Left ventricle myocardium inferior (tissue), 1 donor: Measurements from ENCODE around the gene FAM76A. TPM values are rescaled to one million over a fixed set of nuclear protein-coding genes. Genes with fewer than 3 reads are reported as not detected.
"Not testable (repeated sequence)": the region's sequence is repeated elsewhere in the genome, so short reads cannot be mapped to it uniquely, and the experiment has no call there.

Experiments used
- DNase-seq: peaks from one replicate; pipeline ENCODE4 v3.0.0-alpha.2; 2020
- H3K27ac ChIP-seq: fragments of 200-600 bp; replicated peaks from 2 replicates; pipeline ENCODE4 v1.8.0; 2021
- H3K27me3 ChIP-seq: fragments of 200-600 bp; 2 replicates; pipeline ENCODE4 v1.8.0; 2021; ENCODE audit warnings: low read depth
- H3K36me3 ChIP-seq: fragments of 200-600 bp; 2 replicates; pipeline ENCODE4 v1.8.0; 2021
- H3K4me1 ChIP-seq: fragments of 200-600 bp; 2 replicates; pipeline ENCODE4 v1.8.0; 2021
- H3K4me3 ChIP-seq: fragments of 200-600 bp; 2 replicates; pipeline ENCODE4 v1.8.0; 2021; ENCODE audit warnings: mild to moderate bottlenecking, moderate library complexity
- H3K9me3 ChIP-seq: fragments of 200-600 bp; replicated peaks from 2 replicates; pipeline ENCODE4 v1.8.0; 2021
- CTCF ChIP-seq: fragments of 200-600 bp; IDR thresholded peaks from 2 replicates; pipeline ENCODE4 v1.8.0; 2021; ENCODE audit warnings: antibody characterized with exemption, mild to moderate bottlenecking, borderline replicate concordance
- intact Hi-C: fragments of 100-400 bp; cut with micrococcal nuclease; formaldehyde crosslinking; loops from one replicate; pipeline ENCODE4 v1.11.0; 2022
- total RNA-seq: library from RNA; stranded (reverse); fragmentation: NEBNext Ultra II Directional; extraction: Animal tissue kit (Norgen Biotek cat#: 25700); gene quantifications from one replicate; pipeline ENCODE4 v1.2.1, GENCODE V29; 2021
- donor health status: DM: no; HTN: yes; CAD: no; lungs with severe emphysema.

The FAM76A gene
- total RNA-seq, 1 donor from 2014 or later: 9.9 TPM

DNA sequence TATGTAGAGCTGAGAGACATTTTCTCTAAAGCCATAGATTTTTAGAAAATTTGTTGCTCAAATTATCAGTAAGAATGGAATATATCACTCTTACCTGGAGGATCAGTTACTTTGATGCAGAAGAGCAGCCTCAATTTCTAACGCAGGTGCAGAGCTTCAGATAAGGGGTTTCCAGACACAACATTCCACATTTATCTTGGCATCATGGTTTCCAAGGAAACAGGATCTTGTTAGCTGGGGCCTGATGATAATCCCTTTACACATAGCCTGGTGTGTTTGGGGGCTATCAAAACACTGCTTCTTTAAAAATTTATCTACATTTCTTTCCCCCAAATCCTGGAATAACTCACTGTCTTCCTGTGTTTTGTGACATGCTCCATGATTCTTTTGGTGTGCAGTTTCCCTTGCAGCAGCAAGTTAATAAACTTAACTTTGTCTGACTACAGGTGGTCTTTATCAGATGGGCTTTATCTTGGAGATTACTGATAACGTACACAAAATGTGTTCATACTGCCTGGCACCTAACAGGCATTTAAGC lies 44.6 kb downstream of the FAM76A start:
- intact Hi-C loops: no loop called here
- no peaks in the 10 kb centered on the region for H3K36me3 ChIP-seq
- peaks cover 33% of the 10 kb centered on the region for H3K4me1 ChIP-seq
- no peak overlapping the region for H3K4me3 ChIP-seq
- TF ChIP-seq CTCF: no peak
- no peaks in the 10 kb centered on the region for H3K27me3 ChIP-seq
- no peaks in the 10 kb centered on the region for H3K9me3 ChIP-seq
- no peak for DNase-seq
- no peak overlapping the region for H3K27ac ChIP-seq

GRCh38 chr1:27772036-27772931 lies 46.5 kb downstream of the FAM76A start:
- H3K36me3 ChIP-seq: no peaks in the 10 kb centered on the region
- peak overlapping the region; percentile 94 for H3K27ac ChIP-seq
- no peaks in the 10 kb centered on the region for H3K9me3 ChIP-seq
- peaks cover 42% of the 10 kb centered on the region for H3K4me1 ChIP-seq
- intact Hi-C loops: no loop called here
- H3K4me3 ChIP-seq: peak overlapping the region; percentile 90
- no peak for TF ChIP-seq CTCF
- no peak for DNase-seq
- H3K27me3 ChIP-seq: no peaks in the 10 kb centered on the region

- DNase-seq: peak; percentile 98
- Histone ChIP-seq H3K36me3 (no peaks in the 10 kb centered on the region), H3K27me3 (no peaks in the 10 kb centered on the region), H3K27ac (peak within 1 kb of the TSS; percentile 94), H3K9me3 (no peaks in the 10 kb centered on the region), H3K4me1 (peaks cover 49% of the 10 kb centered on the region), H3K4me3 (peak within 1 kb of the TSS; percentile 90)
- intact Hi-C loops: no loop called here
- no peak for TF ChIP-seq CTCF
Measured at GRCh38 chr1:27772932-27773825, 47.4 kb downstream of the FAM76A start, which contains the start of gene STX12. Gene STX12 (plus strand): TSS chr1:27773219. CDS start chr1:27773308, 89 bp downstream.

DNA sequence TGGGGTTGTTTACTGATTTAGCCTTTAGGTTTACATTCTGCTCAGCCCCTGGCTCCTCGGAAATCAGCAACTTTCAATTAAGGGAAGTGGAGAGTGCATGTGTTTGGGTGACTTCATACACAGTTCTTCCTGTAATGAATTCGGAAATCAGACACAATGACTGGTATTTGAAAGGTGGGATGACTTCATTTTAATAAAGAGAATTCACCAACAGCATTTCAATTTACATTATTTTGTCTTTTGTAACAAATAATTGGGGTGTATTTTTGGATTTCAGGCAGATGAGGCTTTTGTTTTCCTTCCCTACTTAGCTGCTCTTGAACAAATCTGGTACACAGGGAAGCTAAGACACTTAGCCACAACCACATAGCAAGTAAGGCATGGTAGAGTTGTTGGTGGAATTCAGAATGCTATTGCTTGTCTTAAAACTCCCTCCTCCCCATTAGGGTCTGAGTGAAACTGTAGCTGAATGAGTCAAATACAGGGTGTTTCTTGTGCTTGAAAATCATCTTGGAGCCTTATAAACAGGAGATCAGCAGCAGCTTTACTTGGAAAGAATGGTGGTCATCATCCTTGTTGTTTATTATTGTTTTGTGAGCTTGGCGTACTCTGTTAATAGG lies 48.2 kb downstream of the FAM76A start:
- intact Hi-C loops: no loop called here
- Histone ChIP-seq H3K4me1 (peaks cover 51% of the 10 kb centered on the region), H3K9me3 (no peaks in the 10 kb centered on the region), H3K27ac (peak overlapping the region; percentile 94), H3K27me3 (no peaks in the 10 kb centered on the region), H3K4me3 (peak overlapping the region; percentile 90), H3K36me3 (no peaks in the 10 kb centered on the region)
- TF ChIP-seq CTCF: no peak
- DNase-seq: no peak

- Histone ChIP-seq H3K27me3 (no peaks in the 10 kb centered on the region), H3K27ac (peak overlapping the region; percentile 94), H3K4me1 (peaks cover 51% of the 10 kb centered on the region), H3K4me3 (peak overlapping the region; percentile 90), H3K36me3 (peaks cover under 1% of the 10 kb centered on the region), H3K9me3 (no peaks in the 10 kb centered on the region)
- intact Hi-C loops: no loop called here
- no peak for DNase-seq
- no peak for TF ChIP-seq CTCF
Measured at GRCh38 chr1:27774654-27775053, 48.9 kb downstream of the FAM76A start.

DNA sequence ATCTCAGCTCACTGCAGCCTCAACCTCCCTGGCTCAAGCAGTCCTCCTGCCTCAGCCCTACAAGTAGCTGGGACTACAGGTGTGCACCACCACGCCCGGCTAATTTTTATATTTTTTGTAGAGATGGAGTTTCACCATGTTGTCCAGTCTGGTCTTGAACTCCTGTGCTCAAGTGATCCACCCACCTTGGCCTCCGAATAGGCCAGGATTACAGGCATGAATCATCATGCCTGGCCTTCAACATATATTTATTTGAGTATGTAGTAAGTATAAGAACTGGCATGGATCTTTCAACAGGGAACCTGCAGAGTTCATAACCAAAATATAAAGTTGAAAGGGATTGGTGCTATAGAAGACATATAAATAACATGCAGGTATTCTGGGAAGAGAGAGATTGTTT lies 49.6 kb downstream of the FAM76A start:
- intact Hi-C loops, DNase-seq, H3K27ac ChIP-seq, H3K9me3 ChIP-seq, H3K36me3 ChIP-seq, H3K27me3 ChIP-seq: not testable (repeated sequence)
- Histone ChIP-seq H3K4me1 (peaks cover 51% of the 10 kb centered on the region), H3K4me3 (peak overlapping the region; percentile 3)

GRCh38 chr1:27776276-27776675 lies 50.5 kb downstream of the FAM76A start:
- H3K4me1 ChIP-seq: peaks cover 54% of the 10 kb centered on the region
- H3K27me3 ChIP-seq, H3K9me3 ChIP-seq, H3K36me3 ChIP-seq, DNase-seq, H3K27ac ChIP-seq, H3K4me3 ChIP-seq, intact Hi-C loops: not testable (repeated sequence)
